Activated naive CD4-positive, alpha-beta T cell treated with anti-CD3 and anti-CD28 coated beads, Interleukin-2, amount 10 ng/mL, durations not matched to agents 7 days and 5 days (primary cell): ENCODE results near the gene COMT.
A peak's percentile ranks its signal among the peaks of the same experiment; 100 is the strongest.

ENCODE experiments used
- CTCF ChIA-PET: fragments of 350-600 bp; sonication (Branson Sonifier 250); formaldehyde crosslinking; loops from one replicate; lab custom pipeline; 2021; ENCODE audit warnings: antibody characterized with exemption; lab: Charles Lee
- DNase-seq: peaks from one replicate; pipeline ENCODE4 v3.0.0-alpha.2; 2020
- H3K27ac Mint-ChIP-seq: one replicate; pipeline ENCODE4 v1.8.0; 2021; ENCODE audit warnings: mild to moderate bottlenecking, moderate library complexity, mixed read lengths
- H3K27me3 Mint-ChIP-seq: one replicate; pipeline ENCODE4 v1.8.0; 2021; ENCODE audit warnings: mild to moderate bottlenecking, mixed read lengths
- H3K36me3 Mint-ChIP-seq: one replicate; pipeline ENCODE4 v1.8.0; 2021; ENCODE audit warnings: mixed read lengths
- H3K4me1 Mint-ChIP-seq: one replicate; pipeline ENCODE4 v1.8.0; 2021; ENCODE audit warnings: mixed read lengths
- H3K4me3 Mint-ChIP-seq: one replicate; pipeline ENCODE4 v1.8.0; 2021; ENCODE audit warnings: mild to moderate bottlenecking, moderate library complexity, mixed read lengths
- H3K9me3 Mint-ChIP-seq: one replicate; pipeline ENCODE4 v1.8.0; 2021; ENCODE audit warnings: mixed read lengths

COMT gene

DNA sequence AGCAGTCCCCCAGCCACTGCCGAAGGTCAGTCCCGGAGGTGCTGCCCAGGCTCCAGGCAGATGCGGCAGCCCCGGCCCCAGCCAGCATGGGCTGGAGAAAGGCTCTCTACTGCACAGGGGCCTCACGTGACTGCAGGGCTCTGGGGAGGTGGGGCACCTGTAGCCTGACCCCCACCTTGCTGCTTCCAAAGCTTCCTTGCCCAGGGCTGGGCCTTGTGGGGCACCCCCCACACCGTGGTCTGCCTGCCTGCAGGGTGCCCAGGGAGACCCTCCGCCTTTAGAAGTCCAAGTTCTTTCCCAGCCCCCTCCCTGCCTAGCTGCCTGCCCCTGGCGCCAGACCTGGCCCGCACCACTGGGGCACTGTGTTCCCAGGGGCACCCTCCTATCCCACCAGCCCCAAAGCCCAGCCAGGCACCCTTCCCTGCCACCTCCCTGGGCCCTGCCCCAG, 28.5 kb downstream of the COMT start:
- H3K9me3 Mint-ChIP-seq = no peaks in the 10 kb centered on the region
- H3K4me3 Mint-ChIP-seq = no peak overlapping the region
- CTCF ChIA-PET = interaction anchor here (0.7 to 4.4 kb wide), 10 partner anchors 12 to 239 kb away, joined by 3 to 28 read pairs (median 5); no protein-coding TSS in a partner anchor
- H3K36me3 Mint-ChIP-seq = peaks cover 6% of the 10 kb centered on the region
- H3K27ac Mint-ChIP-seq = no peak overlapping the region
- no peak for DNase-seq
- no peaks in the 10 kb centered on the region for H3K27me3 Mint-ChIP-seq
- peaks cover 11% of the 10 kb centered on the region for H3K4me1 Mint-ChIP-seq

DNA sequence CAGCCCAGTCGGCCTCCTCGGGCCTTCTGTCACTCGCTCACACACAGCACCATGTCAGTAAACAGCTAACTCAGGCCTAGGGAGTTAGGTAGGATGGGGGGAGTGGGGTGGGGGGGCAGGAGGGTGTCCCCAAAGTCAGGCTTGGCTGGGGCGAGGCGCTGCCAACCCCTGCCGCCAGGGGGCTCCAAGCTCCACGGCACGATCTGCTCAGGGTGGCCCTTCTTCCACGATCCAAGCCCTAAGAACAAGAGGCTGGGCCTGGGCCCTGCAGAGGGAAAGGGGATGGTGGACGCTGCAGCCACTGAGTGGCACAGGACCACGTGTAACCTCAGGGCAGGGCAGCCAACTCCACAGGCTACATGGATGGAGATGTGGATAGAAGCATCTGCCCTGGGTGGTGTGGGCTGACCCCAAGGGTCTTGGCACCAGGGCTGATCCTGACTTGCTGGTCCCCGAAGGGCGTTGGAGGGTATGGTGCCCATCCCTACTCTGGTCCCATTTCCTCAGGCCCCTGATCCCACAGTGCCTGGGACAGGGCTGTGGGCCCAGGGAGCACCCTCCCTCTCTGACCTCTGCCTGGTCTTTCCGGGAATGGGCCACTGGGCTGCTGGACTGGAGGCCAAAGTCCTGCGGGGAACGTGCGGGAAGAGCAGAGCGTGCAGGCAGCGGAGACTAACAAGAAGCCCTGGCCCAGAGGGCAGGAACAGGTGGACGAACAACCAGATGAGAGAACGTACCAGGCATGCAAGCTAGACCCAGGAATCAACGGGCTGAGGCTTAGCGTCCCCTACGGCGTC, 29.1 kb downstream of the COMT start:
- peaks cover 15% of the 10 kb centered on the region for H3K4me1 Mint-ChIP-seq
- H3K27me3 Mint-ChIP-seq = no peaks in the 10 kb centered on the region
- CTCF ChIA-PET = interaction anchor here (0.7 to 4.4 kb wide), 12 partner anchors 11 to 240 kb away, joined by 3 to 28 read pairs (median 4); no protein-coding TSS in a partner anchor
- H3K9me3 Mint-ChIP-seq = no peaks in the 10 kb centered on the region
- H3K27ac Mint-ChIP-seq = peak overlapping the region; percentile 37
- H3K36me3 Mint-ChIP-seq = peaks cover 6% of the 10 kb centered on the region
- H3K4me3 Mint-ChIP-seq = no peak overlapping the region
- peak; percentile 85 for DNase-seq

GRCh38 chr22:19971276-19972124, 29.9 kb downstream of the COMT start:
- Mint-ChIP-seq H3K27me3 (peaks cover 2% of the 10 kb centered on the region), H3K4me1 (peaks cover 15% of the 10 kb centered on the region), H3K9me3 (no peaks in the 10 kb centered on the region), H3K27ac (peak overlapping the region; percentile 0), H3K36me3 (peaks cover 6% of the 10 kb centered on the region), H3K4me3 (no peak overlapping the region)
- CTCF ChIA-PET = interaction anchor here (0.9 to 4.4 kb wide), 9 partner anchors 8 to 185 kb away, joined by 3 to 28 read pairs (median 5); no protein-coding TSS in a partner anchor
- DNase-seq = peak; percentile 38

DNA sequence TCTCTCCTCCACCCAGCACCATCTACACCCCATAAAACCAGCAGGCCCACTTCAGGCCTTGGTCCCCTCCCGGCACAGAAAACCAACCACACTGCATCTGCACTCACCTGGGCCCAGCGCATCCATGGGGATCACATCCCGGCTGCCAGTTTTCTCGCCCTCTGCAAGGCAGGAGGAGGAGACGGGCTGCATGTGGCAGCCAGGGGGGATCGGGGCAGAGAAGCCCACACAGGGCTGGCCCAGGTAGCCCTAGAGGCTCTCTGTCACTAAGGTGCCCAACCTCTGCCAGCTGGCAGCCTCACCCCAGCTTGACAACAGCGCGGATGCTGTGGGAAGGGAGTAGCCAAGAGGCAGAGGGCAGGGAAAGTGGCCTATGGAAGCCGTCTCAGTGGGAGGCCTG, 30.7 kb downstream of the COMT start:
- peaks cover 6% of the 10 kb centered on the region for H3K27me3 Mint-ChIP-seq
- CTCF ChIA-PET = interaction anchor here (0.9 to 4.4 kb wide), 4 partner anchors 9 to 185 kb away, joined by 4 to 28 read pairs (median 12); no protein-coding TSS in a partner anchor
- H3K4me1 Mint-ChIP-seq = peaks cover 15% of the 10 kb centered on the region
- H3K4me3 Mint-ChIP-seq = no peak overlapping the region
- DNase-seq = no peak
- peak overlapping the region; percentile 0 for H3K27ac Mint-ChIP-seq
- peaks cover 3% of the 10 kb centered on the region for H3K36me3 Mint-ChIP-seq
- no peaks in the 10 kb centered on the region for H3K9me3 Mint-ChIP-seq

- CTCF ChIA-PET = interaction anchor here (0.9 to 4.4 kb wide), 5 partner anchors 9 to 242 kb away, joined by 4 to 28 read pairs (median 7); no protein-coding TSS in a partner anchor
- Mint-ChIP-seq H3K27ac (no peak overlapping the region), H3K4me3 (no peak overlapping the region), H3K36me3 (peaks cover 2% of the 10 kb centered on the region), H3K27me3 (peaks cover 6% of the 10 kb centered on the region), H3K9me3 (no peaks in the 10 kb centered on the region), H3K4me1 (peaks cover 15% of the 10 kb centered on the region)
- no peak for DNase-seq
Measured at GRCh38 chr22:19972652-19973550, 31.3 kb downstream of the COMT start.

DNA sequence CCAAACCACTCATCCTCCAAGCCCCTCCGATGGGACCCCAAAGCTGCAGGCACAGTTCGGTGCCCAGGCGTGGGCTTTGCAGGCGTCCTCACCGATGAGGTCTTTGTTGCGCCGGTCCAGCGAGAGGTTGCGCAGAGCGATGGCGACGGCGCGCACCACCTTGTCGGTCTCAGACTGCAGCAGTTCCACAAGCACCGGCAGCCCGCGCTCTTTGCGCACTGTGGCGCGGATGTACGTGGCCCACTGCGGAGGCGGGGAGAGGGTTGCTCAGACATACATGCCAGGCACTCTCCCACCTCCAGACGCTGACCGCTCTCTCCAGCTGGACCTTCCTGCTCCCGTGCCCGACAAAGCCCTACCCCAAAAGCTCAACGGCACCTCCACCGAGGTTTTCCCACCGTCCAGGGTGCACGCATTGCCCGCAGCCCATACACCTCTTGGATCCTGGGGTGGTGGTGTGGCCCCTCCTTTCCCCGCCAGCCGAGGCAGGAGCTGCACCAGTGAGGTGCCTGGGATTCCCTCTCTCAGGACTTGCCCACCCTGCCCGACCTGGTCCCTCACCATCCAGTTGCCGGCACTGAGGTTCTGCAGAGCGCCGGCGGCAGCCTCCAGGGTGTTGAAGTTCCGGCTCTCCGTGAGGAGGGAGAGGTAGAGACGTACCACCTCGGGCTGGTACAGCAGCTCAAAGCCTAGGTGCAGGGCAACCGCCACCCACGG, 32.1 kb downstream of the COMT start:
- no peaks in the 10 kb centered on the region for H3K9me3 Mint-ChIP-seq
- no peak overlapping the region for H3K4me3 Mint-ChIP-seq
- H3K27ac Mint-ChIP-seq = no peak overlapping the region
- H3K27me3 Mint-ChIP-seq = peaks cover 6% of the 10 kb centered on the region
- H3K4me1 Mint-ChIP-seq = peaks cover 15% of the 10 kb centered on the region
- CTCF ChIA-PET = interaction anchor here (0.6 to 4.4 kb wide), 6 partner anchors 8 to 485 kb away, joined by 3 to 28 read pairs (median 6); no protein-coding TSS in a partner anchor
- no peak for DNase-seq
- H3K36me3 Mint-ChIP-seq = peaks cover 2% of the 10 kb centered on the region

GRCh38 chr22:19974268-19974861, 32.8 kb downstream of the COMT start:
- Mint-ChIP-seq H3K9me3 (no peaks in the 10 kb centered on the region), H3K27me3 (peaks cover 6% of the 10 kb centered on the region), H3K4me1 (peaks cover 15% of the 10 kb centered on the region), H3K36me3 (peaks cover 1% of the 10 kb centered on the region), H3K27ac (no peak overlapping the region), H3K4me3 (no peak overlapping the region)
- DNase-seq = peak; percentile 49
- CTCF ChIA-PET = interaction anchor here (0.6 to 1.6 kb wide), 4 partner anchors 9 to 484 kb away, joined by 3 to 5 read pairs (median 4); no protein-coding TSS in a partner anchor

GRCh38 chr22:19974935-19975706, 33.5 kb downstream of the COMT start:
- Mint-ChIP-seq H3K4me1 (peaks cover 15% of the 10 kb centered on the region), H3K4me3 (no peak overlapping the region), H3K36me3 (no peaks in the 10 kb centered on the region), H3K27me3 (peaks cover 6% of the 10 kb centered on the region), H3K9me3 (no peaks in the 10 kb centered on the region), H3K27ac (peak overlapping the region; percentile 53)
- CTCF ChIA-PET = interaction anchor here (1.0 to 1.6 kb wide), 2 partner anchors 9 kb away, joined by 3 to 5 read pairs; no protein-coding TSS in a partner anchor
- DNase-seq = no peak

DNA sequence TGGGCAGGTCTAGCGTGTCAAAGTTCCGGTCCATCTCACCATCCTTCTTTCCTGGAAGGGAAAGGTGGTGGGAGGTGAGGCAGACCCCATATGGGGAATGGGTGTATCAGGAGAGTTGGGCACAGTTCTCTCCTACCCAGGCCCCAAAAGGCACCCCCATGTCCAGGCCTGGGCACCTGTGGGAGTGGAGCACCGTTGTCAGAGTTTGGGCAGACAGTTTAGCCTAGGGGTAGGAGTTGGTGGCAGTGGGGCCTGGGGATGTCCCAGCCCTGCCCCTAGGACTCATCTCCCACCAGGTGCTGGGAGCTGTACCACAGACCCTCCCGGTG, 34.1 kb downstream of the COMT start:
- no peaks in the 10 kb centered on the region for H3K9me3 Mint-ChIP-seq
- no peak overlapping the region for H3K27ac Mint-ChIP-seq
- CTCF ChIA-PET = interaction anchor here (1.6 kb wide), 1 partner anchor 8 kb away, joined by 5 read pairs; no protein-coding TSS in a partner anchor
- H3K36me3 Mint-ChIP-seq = no peaks in the 10 kb centered on the region
- DNase-seq = no peak
- H3K27me3 Mint-ChIP-seq = peaks cover 6% of the 10 kb centered on the region
- peaks cover 14% of the 10 kb centered on the region for H3K4me1 Mint-ChIP-seq
- H3K4me3 Mint-ChIP-seq = no peak overlapping the region

DNA sequence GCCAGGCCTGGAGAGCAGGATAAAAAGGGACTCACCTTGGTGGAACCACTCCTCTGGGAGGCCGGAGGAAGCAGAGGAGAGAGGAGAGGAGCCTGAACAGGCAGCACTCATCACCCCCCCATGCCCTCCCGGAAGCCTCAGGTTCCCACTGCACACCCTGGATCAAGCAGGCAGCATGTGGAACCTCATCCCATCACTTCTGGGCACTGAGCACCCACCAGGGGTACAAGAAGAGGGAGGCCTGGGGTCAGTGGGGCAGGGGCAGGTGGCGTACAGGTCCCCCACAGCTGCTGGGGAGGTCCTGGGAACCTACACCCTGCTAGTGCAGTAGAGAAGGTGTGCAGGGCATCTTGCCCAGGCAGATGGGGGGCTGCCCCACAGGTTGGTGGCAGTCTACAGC, 35.1 kb downstream of the COMT start:
- no peak for DNase-seq
- CTCF ChIA-PET = no interaction called here

DNA sequence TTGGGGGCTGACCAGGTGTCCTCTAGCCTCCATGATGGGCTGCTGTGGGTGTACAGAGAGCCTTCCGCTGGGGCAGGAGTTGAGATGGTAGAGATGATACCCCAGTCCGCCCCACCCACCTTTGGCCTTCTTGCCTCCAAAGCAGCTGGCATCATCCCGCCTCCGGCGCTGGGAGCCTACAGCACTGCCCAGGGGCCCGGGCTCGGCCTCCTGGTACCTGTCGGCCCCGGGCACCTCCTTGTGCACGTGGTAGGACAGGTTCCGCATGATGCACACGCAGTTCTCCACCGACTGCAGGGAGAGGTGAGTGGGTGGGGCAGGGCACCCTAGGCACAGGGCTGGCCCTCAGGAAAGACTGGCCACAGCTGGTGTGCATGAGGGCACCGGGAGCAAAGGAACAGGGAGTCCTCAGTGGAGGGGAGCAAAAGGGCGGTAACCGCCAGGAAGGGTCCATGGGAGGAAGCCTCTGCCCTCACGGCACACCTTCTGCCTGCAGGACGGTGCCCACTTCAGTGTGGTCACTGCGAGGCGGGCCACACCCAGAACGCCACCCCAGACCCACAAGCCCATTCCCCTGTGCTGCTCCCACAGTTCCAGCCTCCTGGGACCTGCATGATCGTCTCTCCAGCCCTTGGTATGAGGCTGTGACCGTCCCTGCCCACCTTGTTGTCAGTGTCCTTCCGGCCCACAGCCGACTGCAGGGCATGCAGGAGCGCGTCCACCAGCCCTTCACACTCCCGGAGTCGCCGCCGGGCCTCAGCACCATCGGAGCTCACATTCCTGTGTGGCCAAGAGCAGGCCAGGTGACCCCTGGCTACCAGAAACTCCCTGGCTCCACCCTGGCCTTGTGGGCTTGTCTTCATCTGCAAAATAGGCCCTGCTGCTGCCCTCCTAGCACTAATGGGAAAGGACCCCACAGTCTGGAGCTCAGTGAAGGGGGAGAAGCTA, 36.0 kb downstream of the COMT start:
- H3K4me1 Mint-ChIP-seq = peaks cover 7% of the 10 kb centered on the region
- H3K9me3 Mint-ChIP-seq = no peaks in the 10 kb centered on the region
- no peak for DNase-seq
- no peak overlapping the region for H3K27ac Mint-ChIP-seq
- H3K36me3 Mint-ChIP-seq = no peaks in the 10 kb centered on the region
- no peak overlapping the region for H3K4me3 Mint-ChIP-seq
- CTCF ChIA-PET = no interaction called here
- H3K27me3 Mint-ChIP-seq = peaks cover 6% of the 10 kb centered on the region

More for the DNA sequence above, 35.1 kb downstream of the COMT start:
- Mint-ChIP-seq H3K27me3 (peaks cover 6% of the 10 kb centered on the region), H3K27ac (no peak overlapping the region), H3K36me3 (no peaks in the 10 kb centered on the region), H3K4me1 (peaks cover 7% of the 10 kb centered on the region), H3K9me3 (no peaks in the 10 kb centered on the region), H3K4me3 (no peak overlapping the region)
